ENCODE measurements around the gene USP53.

GRCh38 chr4:119233750-119234149 is 21.2 kb downstream of the USP53 start:
- no peak for TF ChIP-seq FOXC1 (CRISPR knock-in tag; IDR thresholded peaks at IDR 0.05; ENCODE audit: borderline replicate concordance)
- TF ChIP-seq SMARCC2 (IDR thresholded peaks at IDR 0.05): no peak
- TF ChIP-seq NFYB (CRISPR knock-in tag; IDR thresholded peaks at IDR 0.05): no peak
- no peak for TF ChIP-seq TFDP2 (CRISPR knock-in tag; IDR thresholded peaks at IDR 0.05)
- no peak for TF ChIP-seq SMC3 (IDR thresholded peaks at IDR 0.05; ENCODE audit: low read length)
- no peak for TF ChIP-seq ZBTB34 (CRISPR knock-in tag; IDR thresholded peaks at IDR 0.05)
- TF ChIP-seq REST (IDR thresholded peaks at IDR 0.05; ENCODE audit: borderline replicate concordance in 1 of 2, low read depth in 1 of 2, low read length in 2 of 2): no peak
- no peak for TF ChIP-seq TRIM22 (IDR thresholded peaks at IDR 0.05)
- TF ChIP-seq STAT6 (CRISPR knock-in tag; IDR thresholded peaks at IDR 0.05; ENCODE audit: borderline replicate concordance): no peak
- TF ChIP-seq ZSCAN20 (CRISPR knock-in tag; IDR thresholded peaks at IDR 0.05; ENCODE audit: borderline replicate concordance): no peak
- TF ChIP-seq BHLHE40 (IDR thresholded peaks at IDR 0.05; ENCODE audit: low read length): no peak
- no peak for TF ChIP-seq JUN (CRISPR knock-in tag; IDR thresholded peaks at IDR 0.05)
